Activated T-cell treated with anti-CD3 and anti-CD28 coated beads, Interleukin-2, amount 50 U/mL, for 72 hours (primary cell): ENCODE data around the gene HNMT. TPM values are rescaled to one million over a fixed set of nuclear protein-coding genes. Genes with fewer than 3 reads are reported as not detected.

Source experiments
- ATAC-seq, 2 donors: fragments of 150-1000 bp; cut with Tn5 transposase; replicated peaks in 1 of 2; 2 replicates each; pipeline ENCODE4 v1.10.0; 2021; ENCODE audit warnings: moderate library complexity in 2 of 2, mild to moderate bottlenecking in 1 of 2
- DNase-seq, 2 donors: peaks; one replicate each; pipeline ENCODE4 v3.0.0; 2021 to 2022; ENCODE audit warnings: mixed read lengths in 1 of 2
- H3K27ac Mint-ChIP-seq: one replicate; pipeline ENCODE4 v1.8.0; 2022; ENCODE audit warnings: mild to moderate bottlenecking, moderate library complexity, mixed read lengths
- H3K27me3 Mint-ChIP-seq: one replicate; pipeline ENCODE4 v1.8.0; 2022; ENCODE audit warnings: low read depth, mixed read lengths
- H3K36me3 Mint-ChIP-seq, 2 donors: one replicate each; pipeline ENCODE4 v1.8.0; 2022; ENCODE audit warnings: mixed read lengths in 2 of 2, mild to moderate bottlenecking in 1 of 2; ENCODE audit not compliant: insufficient read depth in 2 of 2
- H3K4me1 Mint-ChIP-seq: one replicate; pipeline ENCODE4 v1.8.0; 2022; ENCODE audit warnings: low read depth, mixed read lengths
- H3K4me3 Mint-ChIP-seq, 2 donors: one replicate each; pipeline ENCODE4 v1.8.0; 2022; ENCODE audit warnings: mild to moderate bottlenecking in 2 of 2, mixed read lengths in 2 of 2, moderate library complexity in 2 of 2
- H3K9me3 Mint-ChIP-seq, 2 donors: one replicate each; pipeline ENCODE4 v1.8.0; 2022; ENCODE audit warnings: mixed read lengths in 2 of 2
- total RNA-seq, 2 donors: library from RNA; stranded (reverse); gene quantifications; one replicate each; pipeline ENCODE4 v1.2.3, GENCODE V29; 2022

The HNMT gene
- total RNA-seq, 2 donors from 2014 or later, result not detected

DNA sequence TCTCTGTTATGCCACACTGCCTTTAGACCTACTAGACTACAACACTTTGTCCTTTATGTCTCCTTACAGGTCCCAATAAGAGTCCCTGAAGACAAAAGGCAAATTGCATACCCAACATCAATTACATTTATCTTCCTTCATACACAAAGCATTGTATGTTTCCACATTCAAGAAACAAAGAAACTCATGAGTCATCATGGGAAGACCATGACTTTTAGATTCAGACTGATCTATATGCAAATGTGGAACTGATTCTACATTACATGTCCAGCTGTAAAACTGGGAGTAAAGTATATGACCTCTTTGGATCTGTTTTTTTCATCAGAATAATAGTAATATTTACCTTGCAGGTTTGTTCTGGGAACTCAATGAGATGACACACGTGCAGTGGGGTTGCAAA lies 25.2 kb upstream of the HNMT start:
- ATAC-seq (no peak), DNase-seq (no peak)
- Mint-ChIP-seq H3K36me3 (no peaks in the 10 kb centered on the region), H3K27ac (no peak overlapping the region), H3K4me3 (no peak overlapping the region), H3K4me1 (no peaks in the 10 kb centered on the region), H3K9me3 (no peaks in the 10 kb centered on the region), H3K27me3 (no peaks in the 10 kb centered on the region)

DNA sequence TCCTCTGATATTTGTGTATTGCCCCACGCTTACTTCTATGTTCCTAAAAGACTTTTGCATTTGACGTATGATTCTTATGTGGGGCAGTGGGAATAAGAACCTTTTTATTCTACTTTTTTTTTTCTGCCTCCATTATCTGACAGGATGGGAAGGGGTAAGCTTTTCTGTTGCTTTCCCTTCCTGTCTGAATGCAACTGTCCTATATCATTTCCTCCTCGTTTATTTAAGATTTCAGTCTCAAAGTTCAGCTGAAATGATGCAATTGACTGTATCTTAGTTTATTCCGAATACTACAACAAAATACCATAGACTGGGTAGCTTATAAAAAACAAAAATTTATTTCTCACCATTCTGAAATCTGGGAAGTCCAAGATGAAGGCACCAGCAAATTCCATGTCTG lies 24.1 kb upstream of the HNMT start:
- H3K9me3 Mint-ChIP-seq, result no peaks in the 10 kb centered on the region
- DNase-seq (no peak), ATAC-seq (no peak)
- H3K36me3 Mint-ChIP-seq, result no peaks in the 10 kb centered on the region
- H3K4me1 Mint-ChIP-seq, result no peaks in the 10 kb centered on the region
- no peak overlapping the region for H3K4me3 Mint-ChIP-seq
- H3K27ac Mint-ChIP-seq, result no peak overlapping the region
- H3K27me3 Mint-ChIP-seq, result no peaks in the 10 kb centered on the region

GRCh38 chr2:137942037-137942832 lies 22.0 kb upstream of the HNMT start:
- Mint-ChIP-seq H3K27ac (no peak overlapping the region), H3K4me1 (no peaks in the 10 kb centered on the region), H3K9me3 (no peaks in the 10 kb centered on the region), H3K36me3 (no peaks in the 10 kb centered on the region), H3K27me3 (no peaks in the 10 kb centered on the region), H3K4me3 (no peak overlapping the region)
- no peak for ATAC-seq
- no peak for DNase-seq

DNA sequence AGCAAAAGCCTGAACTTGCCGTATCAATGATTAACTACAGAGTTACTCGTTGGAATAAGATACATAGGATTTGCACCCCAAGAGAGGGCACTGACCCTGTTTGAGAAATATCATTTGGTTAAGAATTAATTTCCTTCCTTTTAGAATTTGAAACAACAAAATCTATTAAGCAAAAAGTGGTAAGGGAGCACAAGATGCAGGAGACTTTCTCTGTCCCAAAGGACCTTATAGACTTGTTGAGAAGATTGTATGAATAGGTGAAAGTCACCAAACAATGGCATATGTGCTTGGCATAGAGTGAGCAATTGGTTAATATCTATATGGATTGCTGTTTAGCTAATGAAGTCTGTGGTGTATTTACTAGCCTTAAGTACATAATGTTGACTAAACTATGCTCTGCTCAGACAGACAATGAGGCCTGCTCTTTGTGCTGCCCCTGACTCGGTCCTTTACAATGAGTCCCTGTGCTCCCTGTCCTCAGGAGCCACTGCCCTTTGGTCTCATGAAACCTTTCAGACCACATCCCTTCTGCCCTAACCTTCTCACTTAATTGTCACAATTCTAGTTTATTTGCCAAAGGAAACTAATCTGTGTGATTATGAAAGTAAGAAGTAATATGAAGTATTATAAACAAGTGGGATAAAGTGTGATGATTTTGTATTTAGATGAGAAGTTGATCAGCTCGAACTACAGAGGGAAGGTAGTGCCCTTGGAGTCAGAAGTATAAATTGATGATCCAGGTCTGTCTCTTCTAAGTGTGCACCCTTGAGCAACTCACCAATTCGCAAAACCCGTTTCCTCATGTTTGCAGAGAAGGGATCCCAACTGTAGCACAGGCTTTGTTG lies 21.2 kb upstream of the HNMT start:
- H3K4me1 Mint-ChIP-seq, result no peaks in the 10 kb centered on the region
- no peak overlapping the region for H3K4me3 Mint-ChIP-seq
- H3K36me3 Mint-ChIP-seq, result no peaks in the 10 kb centered on the region
- H3K27me3 Mint-ChIP-seq, result no peaks in the 10 kb centered on the region
- no peaks in the 10 kb centered on the region for H3K9me3 Mint-ChIP-seq
- ATAC-seq, result no peak
- no peak overlapping the region for H3K27ac Mint-ChIP-seq
- no peak for DNase-seq

- Mint-ChIP-seq H3K27ac (no peak overlapping the region), H3K4me3 (no peak overlapping the region), H3K27me3 (no peaks in the 10 kb centered on the region), H3K4me1 (no peaks in the 10 kb centered on the region), H3K9me3 (no peaks in the 10 kb centered on the region), H3K36me3 (no peaks in the 10 kb centered on the region)
- DNase-seq, result no peak
- ATAC-seq, result no peak
Measured at GRCh38 chr2:137943678-137944347, 20.5 kb upstream of the HNMT start.

DNA sequence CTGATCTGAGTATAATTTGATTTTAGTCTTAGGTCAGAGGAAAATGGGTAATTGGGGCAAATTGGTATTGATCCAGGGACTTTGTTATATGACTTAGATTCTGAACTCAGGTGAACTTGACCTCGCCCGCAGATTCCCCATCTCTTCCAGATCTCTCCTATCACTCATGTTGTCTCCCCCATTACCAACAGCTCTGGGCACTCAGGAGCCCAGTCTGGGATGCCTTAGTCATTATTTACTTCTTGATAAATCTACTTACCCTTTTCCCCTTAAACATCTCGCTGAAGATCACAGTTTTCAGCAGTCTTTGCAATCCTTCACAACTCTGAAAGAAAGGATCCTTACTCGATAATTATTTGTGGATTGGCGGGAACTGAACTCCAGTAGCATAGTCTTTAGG lies 19.6 kb upstream of the HNMT start:
- H3K4me1 Mint-ChIP-seq, result no peaks in the 10 kb centered on the region
- ATAC-seq (no peak), DNase-seq (no peak)
- no peaks in the 10 kb centered on the region for H3K9me3 Mint-ChIP-seq
- no peak overlapping the region for H3K4me3 Mint-ChIP-seq
- H3K27ac Mint-ChIP-seq, result no peak overlapping the region
- no peaks in the 10 kb centered on the region for H3K36me3 Mint-ChIP-seq
- no peaks in the 10 kb centered on the region for H3K27me3 Mint-ChIP-seq

- Mint-ChIP-seq H3K4me3 (no peak overlapping the region), H3K27ac (no peak overlapping the region), H3K9me3 (no peaks in the 10 kb centered on the region), H3K4me1 (no peaks in the 10 kb centered on the region), H3K36me3 (no peaks in the 10 kb centered on the region), H3K27me3 (no peaks in the 10 kb centered on the region)
- DNase-seq (no peak), ATAC-seq (no peak)
Measured at GRCh38 chr2:137945229-137945628, 19.0 kb upstream of the HNMT start.

DNA sequence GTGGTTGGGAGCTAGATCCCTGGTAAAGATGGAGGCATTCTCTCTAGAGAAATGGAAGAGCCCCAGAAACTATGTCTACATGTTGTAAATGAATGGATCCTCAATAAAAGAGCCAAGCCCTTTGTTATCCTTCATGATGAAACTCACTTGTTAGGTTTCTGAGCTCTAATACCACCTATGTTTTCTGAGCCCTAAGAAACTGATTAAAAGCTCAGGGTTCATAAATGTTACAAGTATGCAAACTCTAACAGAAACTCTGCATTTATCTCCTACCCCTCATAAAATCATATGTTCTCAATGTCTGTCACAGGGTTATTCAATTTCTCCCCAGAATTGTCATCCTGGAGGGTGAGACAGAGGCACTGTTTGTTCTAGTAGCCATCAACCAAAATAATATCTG lies 18.0 kb upstream of the HNMT start:
- H3K4me3 Mint-ChIP-seq, result no peak overlapping the region
- no peaks in the 10 kb centered on the region for H3K27me3 Mint-ChIP-seq
- H3K9me3 Mint-ChIP-seq, result no peaks in the 10 kb centered on the region
- no peak for ATAC-seq
- H3K36me3 Mint-ChIP-seq, result no peaks in the 10 kb centered on the region
- H3K4me1 Mint-ChIP-seq, result no peaks in the 10 kb centered on the region
- DNase-seq, result no peak
- H3K27ac Mint-ChIP-seq, result no peak overlapping the region

DNA sequence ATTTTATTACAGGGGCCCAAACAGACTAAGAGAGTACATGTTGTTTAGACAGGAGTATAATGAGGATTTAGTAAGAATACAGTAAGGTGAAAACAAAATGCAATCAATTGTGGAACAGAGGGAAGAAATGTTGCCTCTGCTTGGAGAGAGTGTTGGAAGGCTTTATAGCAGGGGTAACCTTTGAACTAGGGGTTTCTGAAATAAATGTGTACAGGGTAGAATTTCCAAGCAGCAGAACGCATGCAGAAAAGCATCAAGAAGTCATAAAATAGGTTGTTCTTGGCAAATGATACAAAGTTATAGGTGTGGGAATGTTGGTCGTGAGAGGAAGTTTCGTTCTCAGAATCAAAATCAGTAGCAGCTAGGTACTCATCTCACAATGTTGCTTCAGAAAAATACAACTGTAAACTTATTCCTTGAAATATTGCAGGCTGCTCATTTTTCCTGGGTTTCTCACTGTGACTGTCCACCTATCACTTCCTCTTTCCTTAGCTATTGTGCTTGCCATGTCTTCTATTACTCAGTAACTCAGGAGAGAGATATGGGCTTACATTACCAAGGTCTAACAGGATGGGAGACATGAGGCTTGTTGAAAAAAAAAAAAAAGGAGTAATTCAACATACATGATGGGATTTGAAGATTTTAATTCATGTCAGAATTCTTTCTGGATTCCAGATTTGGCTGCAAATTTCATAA lies 17.1 kb upstream of the HNMT start:
- Mint-ChIP-seq H3K27ac (no peak overlapping the region), H3K4me3 (no peak overlapping the region), H3K27me3 (no peaks in the 10 kb centered on the region), H3K4me1 (peaks cover 5% of the 10 kb centered on the region), H3K36me3 (no peaks in the 10 kb centered on the region), H3K9me3 (no peaks in the 10 kb centered on the region)
- ATAC-seq (no peak), DNase-seq (no peak)

DNA sequence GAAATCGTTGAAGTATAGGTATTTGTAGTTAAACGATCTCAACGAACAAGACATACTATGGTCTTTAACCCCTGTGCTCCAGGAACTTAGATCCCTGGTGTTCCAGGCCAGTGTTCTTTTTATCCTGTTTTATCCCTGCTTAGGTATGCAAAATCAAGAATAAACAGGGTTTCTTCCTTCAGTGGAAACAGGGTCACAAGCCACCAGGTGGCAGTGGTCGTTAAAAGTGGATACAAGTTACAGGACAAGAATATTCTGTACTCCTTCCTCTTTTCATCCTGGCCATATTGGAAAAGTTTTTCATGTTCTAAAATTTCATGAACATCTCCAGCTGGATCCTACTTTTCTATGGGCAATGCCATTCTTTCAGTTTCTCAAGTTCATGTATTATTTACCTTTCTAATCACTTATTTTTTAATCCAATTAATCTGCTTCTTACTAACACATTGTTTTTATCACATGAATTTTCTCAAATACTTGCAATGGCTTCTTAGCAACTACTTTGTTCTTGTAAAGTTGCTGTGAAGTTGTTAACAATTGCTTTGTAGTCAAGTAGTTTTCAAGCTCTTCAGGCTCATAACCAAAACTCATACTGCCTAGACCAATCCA lies 16.4 kb upstream of the HNMT start:
- Mint-ChIP-seq H3K27ac (no peak overlapping the region), H3K4me3 (no peak overlapping the region), H3K4me1 (peaks cover 12% of the 10 kb centered on the region), H3K9me3 (no peaks in the 10 kb centered on the region), H3K36me3 (no peaks in the 10 kb centered on the region), H3K27me3 (no peaks in the 10 kb centered on the region)
- DNase-seq (peak; percentile 29 to 31), ATAC-seq (no peak)

GRCh38 chr2:137948894-137949293 lies 15.4 kb upstream of the HNMT start:
- Mint-ChIP-seq H3K36me3 (no peaks in the 10 kb centered on the region), H3K4me1 (peaks cover 15% of the 10 kb centered on the region), H3K27me3 (no peaks in the 10 kb centered on the region), H3K4me3 (no peak overlapping the region), H3K27ac (no peak overlapping the region), H3K9me3 (no peaks in the 10 kb centered on the region)
- no peak for DNase-seq
- no peak for ATAC-seq

DNA sequence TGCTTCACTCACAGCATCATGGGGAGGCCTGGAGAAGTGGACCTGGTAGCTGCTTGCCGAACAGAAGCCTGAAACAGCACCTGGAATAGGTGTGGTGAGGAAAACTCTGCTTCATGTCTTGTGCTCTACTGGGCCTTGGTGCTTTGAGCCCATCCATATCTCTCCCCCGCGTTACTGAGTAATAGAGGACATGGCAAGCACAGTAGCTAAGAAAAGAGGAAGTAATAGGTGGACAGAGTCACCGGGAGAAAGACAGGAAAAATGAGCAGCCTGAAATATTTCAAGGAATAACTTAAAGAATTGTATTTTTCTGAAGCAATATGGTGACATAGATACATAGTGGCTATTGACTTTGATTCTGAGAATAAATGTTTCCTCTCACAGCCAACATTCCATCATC lies 14.0 kb upstream of the HNMT start:
- no peak overlapping the region for H3K27ac Mint-ChIP-seq
- no peak overlapping the region for H3K4me3 Mint-ChIP-seq
- no peaks in the 10 kb centered on the region for H3K9me3 Mint-ChIP-seq
- H3K27me3 Mint-ChIP-seq, result no peaks in the 10 kb centered on the region
- DNase-seq (no peak), ATAC-seq (no peak)
- H3K4me1 Mint-ChIP-seq, result peaks cover 15% of the 10 kb centered on the region
- no peaks in the 10 kb centered on the region for H3K36me3 Mint-ChIP-seq
